Caco-2 (cell line): ENCODE data around the gene UBAP1. TPM values are rescaled to one million over a fixed set of nuclear protein-coding genes. Genes with fewer than 3 reads are reported as not detected.
"Not testable (repeated sequence)": the region's sequence is repeated elsewhere in the genome, so short reads cannot be mapped to it uniquely, and the experiment has no call there.

Experiments
- BruUV-seq: library from RNA; stranded (reverse); fragments of 400-500 nt; replicated peaks from 2 replicates; lab custom pipeline; 2021; lab: Mats Ljungman, UMichigan
- CTCF ChIA-PET: fragments of 300-600 bp; sonication (Branson Sonifier 250); formaldehyde crosslinking; loops from one replicate; lab custom pipeline; 2022; ENCODE audit warnings: antibody characterized with exemption; lab: Charles Lee
- POLR2A ChIA-PET: fragments of 300-600 bp; sonication (Branson Sonifier 250); formaldehyde crosslinking; loops from one replicate; lab custom pipeline; 2022; ENCODE audit warnings: antibody characterized with exemption; lab: Charles Lee
- DNase-seq, 2 experiments: peaks; one replicate each; pipeline versions ENCODE4 v3.0.0 to v3.0.0-alpha.2; 2020 to 2022
- H3K27me3 ChIP-seq: replicated peaks from 2 replicates; pipeline ENCODE4 v1.6.0; 2011; ENCODE audit warnings: low read length; ENCODE audit not compliant: control insufficient read depth, insufficient read depth
- H3K36me3 ChIP-seq: 2 replicates; pipeline ENCODE4 v1.5.1; 2011; ENCODE audit warnings: low read length; ENCODE audit not compliant: control insufficient read depth, insufficient read depth
- H3K4me1 ChIP-seq: fragments of 250-450 bp; sonication (Bioruptor Pico); 2 replicates; pipeline ENCODE4 v1.5.1; 2020; ENCODE audit warnings: mild to moderate bottlenecking
- H3K4me3 ChIP-seq: 2 replicates; pipeline ENCODE4 v1.5.1; 2011; ENCODE audit warnings: low read depth, mild to moderate bottlenecking, control low read depth, low read length
- H3K9me3 ChIP-seq: fragments of 250-450 bp; sonication (Bioruptor Pico); 2 replicates; pipeline ENCODE4 v1.5.1; 2020; ENCODE audit warnings: mild to moderate bottlenecking, moderate library complexity
- H3K27ac Mint-ChIP-seq: one replicate; pipeline ENCODE4 v1.8.0; 2022; ENCODE audit warnings: mixed read lengths; ENCODE audit not compliant: unreplicated experiment
- H3K27me3 Mint-ChIP-seq: one replicate; pipeline ENCODE4 v1.8.0; 2022; ENCODE audit warnings: mixed read lengths; ENCODE audit not compliant: insufficient read depth, unreplicated experiment
- H3K36me3 Mint-ChIP-seq: one replicate; pipeline ENCODE4 v1.8.0; 2022; ENCODE audit warnings: mild to moderate bottlenecking, mixed read lengths; ENCODE audit not compliant: insufficient read depth, unreplicated experiment
- H3K4me1 Mint-ChIP-seq: one replicate; pipeline ENCODE4 v1.8.0; 2022; ENCODE audit warnings: low read depth, mixed read lengths; ENCODE audit not compliant: unreplicated experiment
- H3K4me3 Mint-ChIP-seq: one replicate; pipeline ENCODE4 v1.8.0; 2022; ENCODE audit warnings: mild to moderate bottlenecking, moderate library complexity, mixed read lengths; ENCODE audit not compliant: unreplicated experiment
- H3K9me3 Mint-ChIP-seq: one replicate; pipeline ENCODE4 v1.8.0; 2022; ENCODE audit warnings: mixed read lengths; ENCODE audit not compliant: unreplicated experiment
- intact Hi-C: fragments of 100-400 bp; cut with micrococcal nuclease; formaldehyde crosslinking; loops from one replicate; pipeline ENCODE4 v1.10.0; 2022; ENCODE audit not compliant: unreplicated experiment
- total RNA-seq: library from RNA; stranded (reverse); gene quantifications from 2 replicates; pipeline ENCODE4 v1.2.3, GENCODE V29; 2022
- TF ChIP-seq, protein P1 (sequence below), 2 experiments: fragments of 200-600 bp in 1 of 2; IDR thresholded peaks; 1 replicate in 1 of 2; 2 replicates in 1 of 2; pipeline versions ENCODE4 v1.5.1 to v1.8.0; 2011 to 2022; ENCODE audit warnings: antibody characterized with exemption in 1 of 2, control low read depth in 1 of 2, inconsistent platforms in 1 of 2, low read depth in 1 of 2, low read length in 1 of 2, mild to moderate bottlenecking in 1 of 2, moderate library complexity in 1 of 2; ENCODE audit not compliant: insufficient read depth in 1 of 2, severe bottlenecking in 1 of 2, unreplicated experiment in 1 of 2

The UBAP1 gene
- total RNA-seq, 1 experiment from 2014 or later = 33.2 TPM

DNA sequence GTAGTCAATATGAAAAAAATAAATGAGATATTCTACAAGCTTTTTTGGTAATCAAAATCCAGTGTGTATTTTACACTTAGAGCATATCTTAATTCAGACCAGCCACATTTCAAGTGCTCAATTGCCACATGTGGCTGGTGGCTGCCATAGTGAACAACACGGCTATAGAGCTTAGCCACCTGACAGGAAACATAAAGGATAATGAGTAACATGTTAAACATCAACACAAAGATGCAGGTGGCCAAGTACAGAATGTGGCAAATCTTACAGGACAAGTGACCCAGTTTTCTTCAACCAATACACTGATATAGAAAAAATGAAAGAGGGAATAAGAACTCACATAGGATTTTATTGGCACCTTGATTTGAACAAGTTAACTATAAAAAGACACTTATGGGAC lies 88.8 kb downstream of the UBAP1 start:
- no peak for DNase-seq
- H3K4me3 Mint-ChIP-seq = no peak overlapping the region
- H3K36me3 Mint-ChIP-seq = no peaks in the 10 kb centered on the region
- Histone ChIP-seq H3K4me1 (no peaks in the 10 kb centered on the region), H3K4me3 (no peak overlapping the region), H3K36me3 (no peaks in the 10 kb centered on the region), H3K27me3 (no peaks in the 10 kb centered on the region), H3K9me3 (no peaks in the 10 kb centered on the region)
- ChIA-PET POLR2A (no interaction called here), CTCF (no interaction called here)
- TF ChIP-seq, protein P1, sequence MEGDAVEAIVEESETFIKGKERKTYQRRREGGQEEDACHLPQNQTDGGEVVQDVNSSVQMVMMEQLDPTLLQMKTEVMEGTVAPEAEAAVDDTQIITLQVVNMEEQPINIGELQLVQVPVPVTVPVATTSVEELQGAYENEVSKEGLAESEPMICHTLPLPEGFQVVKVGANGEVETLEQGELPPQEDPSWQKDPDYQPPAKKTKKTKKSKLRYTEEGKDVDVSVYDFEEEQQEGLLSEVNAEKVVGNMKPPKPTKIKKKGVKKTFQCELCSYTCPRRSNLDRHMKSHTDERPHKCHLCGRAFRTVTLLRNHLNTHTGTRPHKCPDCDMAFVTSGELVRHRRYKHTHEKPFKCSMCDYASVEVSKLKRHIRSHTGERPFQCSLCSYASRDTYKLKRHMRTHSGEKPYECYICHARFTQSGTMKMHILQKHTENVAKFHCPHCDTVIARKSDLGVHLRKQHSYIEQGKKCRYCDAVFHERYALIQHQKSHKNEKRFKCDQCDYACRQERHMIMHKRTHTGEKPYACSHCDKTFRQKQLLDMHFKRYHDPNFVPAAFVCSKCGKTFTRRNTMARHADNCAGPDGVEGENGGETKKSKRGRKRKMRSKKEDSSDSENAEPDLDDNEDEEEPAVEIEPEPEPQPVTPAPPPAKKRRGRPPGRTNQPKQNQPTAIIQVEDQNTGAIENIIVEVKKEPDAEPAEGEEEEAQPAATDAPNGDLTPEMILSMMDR (IDR thresholded peaks at IDR 0.05; ENCODE audit: insufficient read depth in 1 of 2, low read depth in 1 of 2, low read length in 1 of 2, severe bottlenecking in 1 of 2, unreplicated experiment in 1 of 2) = no peak
- no peaks in the 10 kb centered on the region for H3K27me3 Mint-ChIP-seq
- BruUV-seq = no TSS peak
- H3K27ac Mint-ChIP-seq = no peak overlapping the region
- intact Hi-C loops = no loop called here
- H3K9me3 Mint-ChIP-seq = no peaks in the 10 kb centered on the region
- H3K4me1 Mint-ChIP-seq = no peaks in the 10 kb centered on the region

DNA sequence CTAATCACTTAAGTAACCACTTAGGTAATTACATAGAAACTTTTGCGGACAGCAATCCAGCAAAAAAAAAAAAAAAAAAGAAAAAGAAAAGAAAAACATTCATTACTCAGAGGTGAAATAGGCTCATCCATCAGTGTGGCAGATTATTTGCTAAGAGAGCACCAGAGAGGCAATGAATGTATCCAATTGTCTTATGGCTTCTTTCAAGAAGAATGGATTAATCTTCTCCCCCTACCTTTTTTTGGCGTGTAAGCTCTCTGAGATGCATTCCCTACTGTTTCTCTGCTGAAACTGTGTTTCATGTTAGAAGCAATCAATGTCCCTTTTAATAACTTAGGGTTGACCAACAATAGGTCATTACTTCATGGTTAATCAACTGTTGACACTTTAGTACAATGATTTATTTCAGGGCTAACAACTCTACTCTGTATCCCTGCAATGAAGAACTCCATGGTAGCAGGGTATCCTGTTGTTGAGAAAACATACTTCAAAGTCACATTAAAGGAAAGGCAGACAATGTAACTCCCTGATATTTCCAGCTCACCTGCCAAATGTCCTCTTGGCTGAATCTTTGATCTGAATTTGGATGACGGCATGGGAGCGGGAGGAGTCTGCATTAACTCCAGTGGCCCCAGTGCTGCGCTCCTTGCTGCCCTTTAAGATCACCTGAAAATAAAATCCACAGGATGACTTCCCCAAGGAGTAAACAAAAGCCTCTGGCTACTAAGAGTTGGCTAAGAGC lies 92.6 kb downstream of the UBAP1 start:
- TF ChIP-seq, protein P1 (IDR thresholded peaks at IDR 0.05; ENCODE audit: insufficient read depth in 1 of 2, low read depth in 1 of 2, low read length in 1 of 2, severe bottlenecking in 1 of 2, unreplicated experiment in 1 of 2) = no peak

DNA sequence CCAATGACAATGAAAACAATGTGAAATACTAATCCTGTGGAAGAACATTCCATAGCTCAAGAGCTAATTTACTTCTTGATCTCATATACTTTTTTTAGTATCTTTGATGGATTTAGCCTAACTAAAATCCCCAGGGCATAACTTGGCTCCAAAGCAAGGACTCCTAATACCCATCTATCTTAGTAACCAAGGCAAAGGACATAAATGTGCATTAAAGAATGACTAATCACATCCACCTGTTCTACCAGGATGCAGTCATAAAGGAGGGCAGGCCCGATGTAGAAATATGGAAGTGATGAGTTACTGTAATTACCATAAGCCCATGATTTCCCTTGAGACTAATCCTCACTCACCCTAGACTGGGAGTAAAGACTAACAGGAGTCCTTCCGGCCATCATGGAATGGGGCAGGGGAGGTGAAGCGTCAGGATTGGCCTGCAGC lies 93.3 kb downstream of the UBAP1 start:
- no peaks in the 10 kb centered on the region for H3K4me1 Mint-ChIP-seq
- H3K9me3 Mint-ChIP-seq = no peaks in the 10 kb centered on the region
- no peaks in the 10 kb centered on the region for H3K27me3 Mint-ChIP-seq
- no peak for DNase-seq
- ChIA-PET POLR2A (no interaction called here), CTCF (no interaction called here)
- H3K27ac Mint-ChIP-seq = no peak overlapping the region
- intact Hi-C loops = no loop called here
- BruUV-seq = no TSS peak
- TF ChIP-seq, protein P1 (IDR thresholded peaks at IDR 0.05; ENCODE audit: insufficient read depth in 1 of 2, low read depth in 1 of 2, low read length in 1 of 2, severe bottlenecking in 1 of 2, unreplicated experiment in 1 of 2) = no peak
- Histone ChIP-seq H3K4me1 (no peaks in the 10 kb centered on the region), H3K27me3 (no peaks in the 10 kb centered on the region), H3K36me3 (no peaks in the 10 kb centered on the region), H3K4me3 (no peak overlapping the region), H3K9me3 (no peaks in the 10 kb centered on the region)
- H3K36me3 Mint-ChIP-seq = no peaks in the 10 kb centered on the region
- no peak overlapping the region for H3K4me3 Mint-ChIP-seq

More for the DNA sequence above, 92.6 kb downstream of the UBAP1 start:
- Mint-ChIP-seq H3K36me3 (no peaks in the 10 kb centered on the region), H3K27ac (no peak overlapping the region), H3K4me3 (no peak overlapping the region), H3K9me3 (no peaks in the 10 kb centered on the region), H3K27me3 (no peaks in the 10 kb centered on the region), H3K4me1 (no peaks in the 10 kb centered on the region)
- Histone ChIP-seq H3K4me3 (no peak overlapping the region), H3K36me3 (no peaks in the 10 kb centered on the region), H3K9me3 (no peaks in the 10 kb centered on the region), H3K4me1 (no peaks in the 10 kb centered on the region), H3K27me3 (no peaks in the 10 kb centered on the region)
- ChIA-PET CTCF (no interaction called here), POLR2A (no interaction called here)
- DNase-seq = no peak
- BruUV-seq = no TSS peak
- intact Hi-C loops = no loop called here

DNA sequence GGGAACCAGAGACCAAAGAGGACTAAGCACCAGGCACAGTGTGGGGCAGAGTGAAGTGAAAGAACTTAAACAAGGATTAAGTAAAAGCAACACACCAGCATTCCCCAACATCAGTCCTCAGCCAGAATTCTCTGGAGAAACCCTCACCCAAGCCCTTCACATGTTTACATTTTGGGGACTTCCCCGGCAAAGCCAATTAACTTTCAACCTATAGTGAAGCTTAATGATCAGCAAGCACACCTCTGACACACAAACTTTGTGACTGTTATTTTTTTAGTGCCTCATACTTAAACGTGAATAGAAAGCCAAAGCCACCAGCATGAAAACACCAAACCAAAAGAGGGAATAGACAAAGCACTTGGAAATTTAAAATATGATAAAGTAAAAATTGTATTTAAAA lies 94.7 kb downstream of the UBAP1 start:
- H3K4me3 Mint-ChIP-seq, CTCF ChIA-PET: not testable (repeated sequence)

More for the DNA sequence above, 94.7 kb downstream of the UBAP1 start:
- POLR2A ChIA-PET, H3K4me1 Mint-ChIP-seq, H3K36me3 Mint-ChIP-seq, H3K27me3 ChIP-seq, H3K27ac Mint-ChIP-seq, H3K9me3 Mint-ChIP-seq, BruUV-seq, intact Hi-C loops, H3K36me3 ChIP-seq, H3K4me1 ChIP-seq, DNase-seq, H3K9me3 ChIP-seq, H3K27me3 Mint-ChIP-seq, H3K4me3 ChIP-seq: not testable (repeated sequence)
